DMS153 (cell line): ENCODE results near the gene NCK1.

Experiments used
- DNase-seq: peaks from one replicate; lab custom pipeline; 2025; lab: John Stamatoyannopoulos, UW

NCK1 gene

DNA sequence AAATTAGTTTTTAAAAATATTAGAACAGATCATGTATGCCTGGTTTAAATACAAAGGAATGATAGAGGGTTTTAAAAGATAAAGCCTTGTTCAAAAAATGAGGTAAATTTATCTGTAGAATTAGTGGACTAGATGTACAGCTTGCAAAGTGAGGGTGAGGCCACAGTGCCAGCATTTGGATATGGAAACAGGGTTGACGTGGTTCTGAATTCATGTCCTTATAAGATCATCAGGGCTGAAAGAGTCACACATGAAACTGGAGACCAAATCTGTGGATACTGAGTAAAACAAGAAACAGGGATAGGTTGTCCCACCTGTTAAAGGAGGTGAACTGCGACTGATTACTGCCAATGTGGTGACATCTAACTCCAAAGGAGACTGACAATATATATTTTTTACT, 46.3 kb downstream of the NCK1 start:
- no peak for DNase-seq

DNA sequence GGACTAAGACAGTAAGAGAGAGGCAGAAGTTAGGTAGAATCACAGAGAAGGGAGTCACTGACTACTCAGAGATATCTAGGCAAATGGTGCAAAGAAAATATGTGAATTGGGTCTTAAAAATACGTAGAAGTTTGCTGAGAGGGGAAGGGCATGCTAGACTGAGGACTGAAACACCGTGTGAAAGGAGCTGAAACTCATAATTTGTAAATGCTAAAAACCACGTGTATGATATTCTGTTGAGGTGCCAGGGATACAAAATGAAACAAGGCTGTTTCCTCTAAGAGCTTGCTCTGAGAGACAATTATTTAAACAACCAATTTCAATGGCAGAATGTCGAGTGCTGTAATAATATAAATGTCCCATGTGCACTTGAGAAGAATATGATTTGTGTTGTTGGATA, 47.2 kb downstream of the NCK1 start:
- DNase-seq, result no peak

DNA sequence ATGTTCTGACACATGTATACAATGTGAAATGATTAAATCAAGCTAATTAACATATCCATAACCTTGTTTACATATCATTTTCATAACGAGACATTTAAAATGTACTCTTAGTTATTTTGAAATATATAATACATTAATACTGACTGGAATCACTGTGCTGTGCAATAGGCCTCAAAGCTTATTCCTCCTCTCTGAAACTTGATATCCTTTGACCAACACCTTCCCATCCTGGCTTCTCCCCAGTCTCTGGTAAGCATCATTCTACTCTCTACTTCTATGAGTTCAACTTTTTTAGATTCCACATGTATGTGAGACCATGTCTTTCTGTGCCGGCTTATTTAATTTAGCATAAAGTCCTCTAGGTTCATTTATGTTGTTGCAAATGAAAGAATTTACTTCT, 48.7 kb downstream of the NCK1 start:
- no peak for DNase-seq

DNA sequence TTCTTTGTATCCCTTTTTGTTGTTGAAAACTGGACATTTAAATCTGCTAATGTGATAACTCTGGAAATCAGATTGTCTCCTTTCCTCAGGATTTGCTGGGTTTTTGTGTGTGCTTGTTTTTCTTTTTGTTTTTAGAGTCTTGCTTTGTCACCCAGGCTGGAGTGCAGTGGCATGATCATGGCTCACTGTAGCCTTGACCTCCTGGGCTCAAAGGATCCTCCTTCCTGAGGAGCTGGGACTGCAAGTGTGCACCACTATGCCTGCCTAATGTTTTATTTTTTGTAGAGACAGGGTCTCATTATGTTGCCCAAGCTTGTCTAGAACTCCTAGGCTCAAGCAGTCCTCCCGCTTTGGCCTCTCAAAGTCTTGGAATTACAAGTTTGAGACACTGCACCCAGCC, 51.2 kb downstream of the NCK1 start:
- DNase-seq, result no peak

DNA sequence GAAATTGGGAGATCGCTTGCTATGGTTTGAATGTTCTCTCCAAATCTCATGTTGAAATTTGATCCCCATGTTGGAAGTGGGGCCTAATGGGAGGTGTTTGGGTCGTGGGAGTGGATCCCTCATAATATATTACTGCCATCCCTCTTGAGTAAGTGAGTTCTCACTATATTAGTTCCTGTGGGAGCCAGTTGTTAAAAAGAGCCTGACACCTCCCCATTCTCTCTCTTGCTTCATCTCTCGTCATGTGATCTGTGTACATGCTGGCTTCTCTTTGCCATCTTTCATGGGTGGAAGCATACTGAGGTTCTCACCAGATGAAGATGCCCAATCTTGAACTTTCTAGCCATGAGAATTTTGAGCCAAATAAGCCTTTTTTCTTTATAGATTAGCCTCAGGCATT, 52.7 kb downstream of the NCK1 start:
- no peak for DNase-seq

DNA sequence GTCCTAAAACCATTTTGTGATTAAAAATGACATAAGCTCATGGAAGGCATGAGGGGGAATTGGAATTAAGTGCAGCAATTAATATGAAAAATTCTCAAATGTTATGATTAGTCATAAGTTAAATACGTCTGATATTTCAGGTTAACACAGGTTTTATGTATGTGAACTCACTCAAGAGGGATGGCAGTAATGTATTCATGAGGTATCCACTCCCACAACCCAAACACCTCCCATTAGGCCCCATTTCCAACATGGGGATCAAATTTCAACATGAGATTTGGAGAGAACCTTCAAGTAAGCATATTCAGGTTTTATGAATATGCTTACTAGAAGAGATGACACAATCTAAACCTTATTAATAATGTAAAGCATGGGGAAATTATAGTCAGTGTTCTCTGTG, 54.2 kb downstream of the NCK1 start:
- DNase-seq, result no peak

DNA sequence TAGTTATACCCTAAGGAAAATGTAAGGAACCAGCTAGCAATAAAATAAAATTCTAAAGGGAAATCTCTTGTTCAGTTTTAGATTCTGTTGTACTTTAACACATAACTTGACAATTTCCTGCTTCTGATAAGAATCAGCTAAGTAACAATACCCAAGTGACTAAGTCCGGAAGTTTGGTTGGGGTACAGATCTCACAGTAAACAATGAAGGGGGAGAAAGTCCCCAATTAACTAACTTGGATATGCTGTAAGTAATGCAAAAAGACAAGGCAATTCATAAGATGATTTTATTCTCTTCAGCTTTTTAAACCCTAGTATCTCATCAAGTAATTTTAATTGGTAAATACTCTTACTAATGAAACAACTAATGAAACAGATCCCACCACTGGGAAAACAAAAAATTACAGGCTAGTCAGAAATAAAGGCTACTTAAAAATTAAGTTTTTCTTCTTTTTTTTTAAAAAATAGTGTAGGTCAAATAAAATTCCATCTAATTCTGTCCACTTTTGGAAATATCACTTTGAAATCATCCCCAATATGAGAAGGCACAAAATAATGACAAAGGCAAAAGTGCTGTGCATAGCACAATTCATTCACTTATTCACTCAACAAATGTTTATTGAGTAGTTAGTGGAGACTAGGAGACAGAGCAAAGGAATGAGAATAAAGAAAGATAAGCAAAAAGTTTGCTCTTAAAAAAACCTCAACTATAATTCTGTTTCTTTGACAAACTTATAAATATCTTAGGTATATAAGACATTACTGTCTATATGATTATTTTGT, 58.0 kb downstream of the NCK1 start:
- DNase-seq, result no peak

DNA sequence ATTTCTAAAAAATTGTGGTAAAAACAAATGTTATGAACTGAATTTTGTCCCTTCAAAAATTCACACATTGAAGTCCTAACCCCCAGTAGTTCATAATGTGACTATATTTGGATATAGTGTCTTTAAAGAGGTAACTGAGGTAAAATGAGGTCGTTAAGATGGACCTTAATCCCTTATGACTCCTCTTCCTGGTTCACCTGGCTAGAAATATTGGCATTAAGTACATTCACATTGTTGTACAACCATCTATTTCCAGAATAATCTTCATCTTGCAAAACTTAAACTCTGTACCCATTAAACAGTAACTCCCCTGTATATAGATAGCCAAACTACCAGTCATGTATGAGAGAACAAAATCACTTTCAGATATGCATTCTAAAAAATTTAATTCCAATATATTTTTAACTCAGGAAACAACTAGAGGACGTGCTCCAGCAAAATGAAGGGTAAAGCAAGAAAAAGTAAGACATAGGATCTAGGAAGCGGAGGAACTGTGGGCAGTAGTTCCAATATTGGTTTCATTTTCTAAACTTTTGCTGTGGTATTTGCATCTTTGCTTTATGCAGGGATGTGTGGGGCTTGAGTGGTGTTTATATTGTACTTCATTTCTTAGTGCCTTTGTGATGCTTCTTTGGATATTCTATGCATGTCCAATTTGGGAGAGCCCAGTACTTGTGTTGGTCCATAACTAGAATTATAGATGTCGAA, 59.0 kb downstream of the NCK1 start:
- DNase-seq, result no peak

DNA sequence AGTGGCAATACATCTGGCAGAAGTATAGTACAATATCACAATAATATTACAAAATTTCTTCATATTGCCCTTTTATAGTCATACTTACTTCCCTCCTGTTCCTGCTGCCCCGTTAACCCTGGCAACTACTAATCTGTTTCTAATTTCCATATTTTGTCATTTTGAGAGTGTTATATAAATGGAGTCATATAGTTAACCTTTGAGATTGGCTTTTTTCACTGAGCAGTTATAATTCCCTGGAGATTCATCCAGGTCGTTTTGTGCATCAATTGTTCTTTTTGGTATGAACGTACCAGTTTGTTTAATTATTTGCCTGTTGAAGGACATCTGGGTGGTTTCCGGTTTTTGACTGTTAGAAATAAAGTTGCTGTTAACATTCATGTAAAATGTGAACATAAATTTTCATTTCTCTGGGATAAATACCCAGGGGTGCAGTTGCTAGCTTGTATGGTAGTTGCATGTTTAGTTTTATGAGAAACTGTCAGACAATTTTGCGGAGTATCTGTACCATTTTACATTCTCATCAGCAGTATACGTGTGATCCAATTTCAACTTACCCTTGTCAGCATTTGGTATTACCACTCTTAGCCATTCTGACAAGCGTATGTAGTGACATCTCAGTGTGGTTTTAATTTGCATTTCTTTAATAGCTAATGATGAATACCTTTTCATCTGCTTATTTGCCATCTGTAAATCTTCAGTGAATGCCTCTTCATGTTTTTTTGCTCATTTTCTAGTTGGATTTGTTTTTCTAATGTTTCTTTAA, 63.6 kb downstream of the NCK1 start:
- no peak for DNase-seq

DNA sequence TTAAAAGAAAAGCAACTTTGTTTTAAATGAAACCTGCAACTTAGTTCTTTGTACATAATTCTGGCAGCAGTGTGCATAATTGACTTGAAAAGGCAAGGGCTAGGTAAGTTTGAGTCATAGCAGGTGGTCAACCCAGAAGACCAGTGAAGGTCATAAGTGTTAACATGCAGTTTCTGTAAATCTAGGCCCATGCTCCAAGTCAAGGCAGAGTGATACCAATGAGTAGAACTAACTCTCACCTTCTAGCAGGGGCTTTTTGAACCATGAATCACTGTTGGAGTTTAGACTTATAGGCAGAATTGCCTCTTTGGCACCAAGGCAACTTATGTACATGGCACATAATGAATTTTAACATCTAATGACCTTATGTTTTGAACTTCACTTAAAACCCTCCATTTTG, 66.2 kb downstream of the NCK1 start:
- no peak for DNase-seq

DNA sequence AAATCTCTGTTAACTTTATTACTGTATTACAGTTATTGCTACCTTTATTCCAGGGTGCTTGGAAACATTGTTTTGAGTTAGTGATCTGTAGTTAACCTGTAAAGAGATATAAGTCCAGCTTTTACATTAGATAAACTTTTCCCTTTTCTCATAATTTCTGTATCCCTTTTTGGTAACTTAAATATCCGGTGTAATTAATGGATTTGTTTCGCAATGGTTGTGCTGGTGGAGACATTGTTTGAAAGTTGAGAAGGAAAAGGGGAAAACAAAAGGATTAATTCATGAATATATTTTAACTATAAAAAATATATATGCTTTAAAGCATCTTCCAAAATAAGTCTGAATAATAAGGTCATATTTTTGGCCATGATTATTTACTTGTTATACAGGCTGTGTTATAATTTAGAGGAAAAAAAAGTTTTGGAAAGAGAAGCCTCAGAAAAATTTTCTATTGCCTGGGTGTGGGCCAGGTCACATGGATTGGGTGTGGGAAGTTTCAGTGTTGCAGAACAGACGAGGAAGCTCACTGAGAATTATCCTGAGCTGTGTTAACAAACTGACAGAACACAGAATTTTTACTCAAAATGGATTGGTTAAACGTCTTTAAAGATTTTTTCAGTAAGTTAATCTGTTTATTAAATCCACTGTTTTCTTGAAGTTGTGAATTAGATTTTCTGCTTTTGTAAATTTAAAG, 68.1 kb downstream of the NCK1 start:
- DNase-seq, result no peak

DNA sequence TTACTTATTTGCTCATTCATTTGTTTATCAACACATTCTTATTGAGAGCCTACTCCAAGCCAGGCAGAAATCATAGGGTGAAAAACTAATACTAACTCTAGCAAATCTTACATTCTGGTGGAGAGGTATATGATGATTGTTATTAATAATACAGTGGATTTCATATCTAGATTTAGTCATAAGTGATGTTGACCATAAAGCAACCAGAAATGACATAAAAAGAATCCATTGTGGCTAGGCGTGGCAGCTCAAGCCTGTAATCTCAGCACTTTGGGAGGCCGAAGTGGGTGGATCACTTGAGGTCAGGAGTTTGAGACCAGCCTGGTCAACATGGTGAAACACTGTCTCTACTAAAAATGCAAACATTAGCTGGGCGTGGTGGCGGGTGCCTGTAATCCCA, 69.6 kb downstream of the NCK1 start:
- DNase-seq, result no peak

DNA sequence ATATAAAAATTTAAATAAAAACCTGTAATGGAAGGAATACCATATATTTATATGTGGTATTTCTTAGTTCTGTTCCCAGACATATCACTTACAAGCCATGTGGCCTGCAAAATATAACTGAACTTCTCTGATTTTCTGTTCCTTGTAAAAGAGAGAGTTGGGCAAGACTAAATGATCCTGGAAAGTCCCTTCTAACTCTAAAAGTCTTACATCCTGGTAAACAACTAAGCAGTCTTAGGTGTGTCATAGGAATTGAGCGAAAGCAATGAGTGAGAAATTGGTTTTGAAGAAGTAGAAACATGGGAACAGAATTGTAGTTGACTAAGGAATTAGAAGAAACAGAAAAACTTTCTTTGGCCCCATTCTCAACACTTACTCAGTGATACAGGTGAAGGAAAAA, 70.5 kb downstream of the NCK1 start:
- DNase-seq, result no peak

DNA sequence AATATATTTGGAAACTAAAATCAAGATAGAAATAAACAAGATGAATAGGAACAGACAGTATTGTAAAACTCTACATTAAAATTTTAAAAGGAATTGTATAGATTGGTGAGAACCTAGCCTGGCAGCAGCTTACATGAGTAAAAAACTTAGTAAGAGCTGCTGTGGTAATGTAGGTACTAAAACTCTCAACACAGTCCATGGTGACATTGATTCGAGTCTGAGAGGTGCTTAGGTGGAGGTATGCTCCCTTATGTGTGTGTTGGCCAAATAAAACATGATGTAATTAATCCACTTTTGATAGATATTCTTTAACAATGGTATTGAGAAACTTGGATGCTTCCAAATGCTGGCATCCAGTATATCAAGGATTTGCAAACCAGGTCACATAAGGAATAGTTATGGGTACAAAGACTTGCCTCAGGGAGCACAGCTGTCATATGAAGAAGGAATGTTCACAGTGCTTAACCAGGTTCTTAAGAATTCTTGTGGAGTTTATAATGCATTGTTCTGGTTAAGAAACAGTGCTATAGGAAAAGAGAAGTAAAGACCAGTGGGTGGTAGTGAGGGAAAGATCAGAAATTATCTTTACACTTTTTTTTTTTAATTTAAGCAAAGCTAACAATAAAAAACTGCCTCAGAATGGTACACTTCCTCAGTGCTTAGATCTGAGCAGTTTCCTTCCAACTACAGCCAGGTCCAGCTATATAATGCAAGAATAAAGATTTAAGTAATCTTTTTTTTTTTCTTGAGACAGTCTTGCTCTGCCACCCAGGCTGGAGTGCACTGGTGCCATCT, 71.2 kb downstream of the NCK1 start:
- no peak for DNase-seq

DNA sequence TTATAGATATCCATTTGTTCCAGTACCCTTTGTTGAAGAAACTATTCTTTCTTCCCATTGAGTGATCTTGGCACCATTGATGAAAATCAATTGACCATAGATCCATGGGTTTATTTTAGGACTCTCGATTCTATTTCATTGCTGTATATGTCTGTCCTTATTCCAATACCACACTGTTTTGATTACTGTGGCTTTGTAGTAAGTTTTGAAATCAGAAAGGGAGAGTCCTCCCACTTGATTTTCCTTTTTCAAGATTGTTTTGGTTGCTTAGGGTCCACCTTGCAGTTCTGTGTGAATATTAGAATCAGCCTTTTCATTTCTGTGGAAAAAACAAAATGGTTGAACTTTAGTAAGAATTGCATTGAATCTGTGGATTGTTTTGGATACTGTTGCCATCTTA, 75.2 kb downstream of the NCK1 start:
- DNase-seq, result no peak

DNA sequence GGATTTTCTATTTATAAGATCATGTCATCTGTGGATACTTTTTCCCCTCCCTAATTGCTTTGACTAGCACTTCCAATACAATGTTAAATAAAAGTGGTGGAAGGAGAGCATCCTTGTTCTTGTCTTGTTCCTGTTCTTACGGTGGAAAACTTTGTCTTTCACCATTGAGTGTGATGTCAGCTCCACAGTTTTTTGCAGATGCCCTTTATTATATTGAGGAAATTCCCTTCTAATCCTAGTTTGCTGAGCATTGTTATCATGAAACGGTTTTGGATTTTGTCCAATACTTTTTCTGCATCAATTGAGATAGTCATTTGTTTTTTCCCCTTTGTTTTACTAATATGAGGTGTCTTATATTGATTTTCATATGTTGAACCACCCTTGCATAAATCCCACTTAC, 75.8 kb downstream of the NCK1 start:
- DNase-seq, result no peak

DNA sequence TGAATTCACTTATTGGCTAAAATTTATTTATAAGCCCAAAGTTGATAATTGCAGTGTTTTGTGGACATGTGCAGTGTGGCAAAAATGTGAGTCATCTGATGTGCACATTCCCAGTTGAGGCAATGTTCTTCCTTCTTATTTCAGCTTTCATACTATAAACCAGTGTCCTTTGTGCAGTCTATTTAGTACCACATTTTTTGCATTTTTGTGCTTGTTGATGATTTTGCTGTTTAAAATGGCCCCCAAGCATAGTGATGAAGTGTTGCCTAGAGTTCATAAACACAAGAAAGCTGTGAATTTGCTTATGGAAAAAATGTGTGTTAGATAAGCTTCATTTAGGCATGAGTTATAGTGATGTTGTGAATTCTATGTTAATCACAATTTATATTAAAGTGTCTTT, 76.3 kb downstream of the NCK1 start:
- DNase-seq, result no peak

DNA sequence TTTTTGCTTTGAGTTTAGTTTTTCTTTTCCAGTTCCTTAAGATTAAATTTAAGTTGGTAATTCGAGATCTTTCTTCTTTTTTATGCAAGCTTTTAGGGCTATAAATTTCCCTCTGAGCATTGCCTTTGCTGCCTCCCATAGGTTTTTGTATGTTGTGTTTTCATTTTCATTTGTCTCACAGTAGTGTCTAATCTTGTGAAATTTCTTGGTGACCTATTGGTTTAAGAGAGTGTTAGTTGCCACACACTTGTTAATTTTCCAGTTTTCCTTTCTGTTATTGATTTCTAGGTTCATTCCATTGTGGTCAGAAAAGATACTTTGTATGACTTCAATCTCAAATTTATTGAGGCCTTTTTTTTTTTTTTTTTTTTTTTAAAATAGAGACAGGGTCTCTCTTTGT, 77.5 kb downstream of the NCK1 start:
- no peak for DNase-seq

DNA sequence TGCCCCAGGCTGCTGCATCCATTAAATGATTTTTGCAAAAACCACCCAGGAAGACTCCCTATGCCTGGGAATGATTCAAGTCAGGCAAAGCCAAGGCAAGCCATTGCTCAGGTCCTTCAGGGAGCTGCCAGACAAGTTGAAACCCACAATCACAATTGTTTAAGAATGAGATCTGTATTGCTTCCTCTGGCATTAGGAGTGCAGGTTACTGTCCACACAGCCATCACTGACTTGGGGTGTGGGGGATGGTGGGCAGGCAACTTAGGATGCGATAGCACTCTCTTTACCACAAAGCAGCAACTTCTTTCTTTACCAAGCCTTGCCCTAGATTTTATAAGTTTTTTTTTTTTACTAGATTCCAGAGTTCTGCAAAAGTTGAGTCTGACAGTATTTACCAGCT, 80.8 kb downstream of the NCK1 start:
- no peak for DNase-seq

DNA sequence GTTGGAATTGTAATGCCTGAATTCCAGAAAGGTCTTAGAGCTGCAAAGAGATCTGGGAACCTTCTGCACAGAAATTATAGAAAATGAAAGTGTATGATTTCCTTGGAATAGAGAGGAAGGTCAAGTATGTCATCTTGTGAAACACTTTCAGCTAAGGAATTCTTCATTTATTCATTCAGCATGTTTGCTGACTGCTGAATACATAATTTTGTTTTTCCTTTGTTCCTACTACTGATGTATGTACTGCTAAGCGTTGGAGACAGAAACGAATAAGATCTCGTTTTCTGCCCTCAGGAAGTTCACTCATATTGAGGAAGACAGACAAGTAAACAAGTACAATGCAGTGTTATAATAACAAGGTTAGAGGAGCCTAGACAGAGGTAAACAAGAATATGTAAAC, 81.4 kb downstream of the NCK1 start:
- no peak for DNase-seq

DNA sequence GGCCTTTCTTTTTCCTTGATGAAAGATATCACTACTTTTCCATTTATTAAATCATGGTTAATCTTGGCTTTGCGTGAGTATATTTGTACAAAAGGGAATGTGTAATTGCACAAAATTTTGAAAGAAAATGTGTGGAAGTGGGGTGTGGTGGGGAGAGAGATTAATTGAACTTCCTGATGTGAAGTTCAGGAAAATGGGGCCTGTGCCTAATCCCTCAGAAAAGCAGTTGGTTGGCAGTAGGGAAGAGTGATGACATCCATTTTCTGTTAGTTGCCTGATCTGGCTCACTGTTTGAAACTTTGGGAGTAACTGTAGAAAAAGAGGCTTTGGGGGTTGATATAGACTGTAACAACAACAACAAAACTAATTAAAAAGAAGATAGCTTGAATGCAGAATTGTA, 85.0 kb downstream of the NCK1 start:
- DNase-seq, result no peak

DNA sequence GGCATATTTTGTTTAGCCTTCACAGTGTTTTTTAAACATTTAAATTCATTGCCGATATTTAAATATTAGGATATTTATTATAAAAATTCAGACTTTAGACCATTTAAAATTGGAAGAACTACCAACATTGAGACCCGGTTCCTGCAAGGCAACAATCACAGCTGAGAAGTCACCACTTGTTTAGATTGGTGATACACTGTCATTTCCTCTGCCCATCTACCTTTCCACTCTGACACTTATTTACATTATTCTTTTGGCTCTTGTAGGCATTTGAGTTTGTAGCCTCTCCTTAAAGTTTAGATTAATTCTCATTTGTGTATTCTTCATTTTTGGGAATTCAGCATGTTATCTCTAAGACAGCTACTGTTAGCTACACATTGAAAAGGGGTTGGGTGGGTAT, 85.5 kb downstream of the NCK1 start:
- no peak for DNase-seq
